HG02610 (cell line): ENCODE results near the gene MUC5B.
"Not testable (repeated sequence)": the region's sequence is repeated elsewhere in the genome, so short reads cannot be mapped to it uniquely, and the experiment has no call there.

Experiments
- ATAC-seq: cut with Tn5 transposase; IDR thresholded peaks from one replicate; pipeline ENCODE4 v1.9.1; 2021; ENCODE audit warnings: mild to moderate bottlenecking, moderate library complexity; ENCODE audit not compliant: unreplicated experiment

The MUC5B gene, protein sequence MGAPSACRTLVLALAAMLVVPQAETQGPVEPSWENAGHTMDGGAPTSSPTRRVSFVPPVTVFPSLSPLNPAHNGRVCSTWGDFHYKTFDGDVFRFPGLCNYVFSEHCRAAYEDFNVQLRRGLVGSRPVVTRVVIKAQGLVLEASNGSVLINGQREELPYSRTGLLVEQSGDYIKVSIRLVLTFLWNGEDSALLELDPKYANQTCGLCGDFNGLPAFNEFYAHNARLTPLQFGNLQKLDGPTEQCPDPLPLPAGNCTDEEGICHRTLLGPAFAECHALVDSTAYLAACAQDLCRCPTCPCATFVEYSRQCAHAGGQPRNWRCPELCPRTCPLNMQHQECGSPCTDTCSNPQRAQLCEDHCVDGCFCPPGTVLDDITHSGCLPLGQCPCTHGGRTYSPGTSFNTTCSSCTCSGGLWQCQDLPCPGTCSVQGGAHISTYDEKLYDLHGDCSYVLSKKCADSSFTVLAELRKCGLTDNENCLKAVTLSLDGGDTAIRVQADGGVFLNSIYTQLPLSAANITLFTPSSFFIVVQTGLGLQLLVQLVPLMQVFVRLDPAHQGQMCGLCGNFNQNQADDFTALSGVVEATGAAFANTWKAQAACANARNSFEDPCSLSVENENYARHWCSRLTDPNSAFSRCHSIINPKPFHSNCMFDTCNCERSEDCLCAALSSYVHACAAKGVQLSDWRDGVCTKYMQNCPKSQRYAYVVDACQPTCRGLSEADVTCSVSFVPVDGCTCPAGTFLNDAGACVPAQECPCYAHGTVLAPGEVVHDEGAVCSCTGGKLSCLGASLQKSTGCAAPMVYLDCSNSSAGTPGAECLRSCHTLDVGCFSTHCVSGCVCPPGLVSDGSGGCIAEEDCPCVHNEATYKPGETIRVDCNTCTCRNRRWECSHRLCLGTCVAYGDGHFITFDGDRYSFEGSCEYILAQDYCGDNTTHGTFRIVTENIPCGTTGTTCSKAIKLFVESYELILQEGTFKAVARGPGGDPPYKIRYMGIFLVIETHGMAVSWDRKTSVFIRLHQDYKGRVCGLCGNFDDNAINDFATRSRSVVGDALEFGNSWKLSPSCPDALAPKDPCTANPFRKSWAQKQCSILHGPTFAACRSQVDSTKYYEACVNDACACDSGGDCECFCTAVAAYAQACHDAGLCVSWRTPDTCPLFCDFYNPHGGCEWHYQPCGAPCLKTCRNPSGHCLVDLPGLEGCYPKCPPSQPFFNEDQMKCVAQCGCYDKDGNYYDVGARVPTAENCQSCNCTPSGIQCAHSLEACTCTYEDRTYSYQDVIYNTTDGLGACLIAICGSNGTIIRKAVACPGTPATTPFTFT (N-terminal part only)

GRCh38 chr11:1222491-1223345 is at the start of gene MUC5B:
TSS of gene MUC5B (plus strand) at chr11:1223066. CDS start at chr11:1223124, 58 bp downstream.
- no peak for ATAC-seq

DNA sequence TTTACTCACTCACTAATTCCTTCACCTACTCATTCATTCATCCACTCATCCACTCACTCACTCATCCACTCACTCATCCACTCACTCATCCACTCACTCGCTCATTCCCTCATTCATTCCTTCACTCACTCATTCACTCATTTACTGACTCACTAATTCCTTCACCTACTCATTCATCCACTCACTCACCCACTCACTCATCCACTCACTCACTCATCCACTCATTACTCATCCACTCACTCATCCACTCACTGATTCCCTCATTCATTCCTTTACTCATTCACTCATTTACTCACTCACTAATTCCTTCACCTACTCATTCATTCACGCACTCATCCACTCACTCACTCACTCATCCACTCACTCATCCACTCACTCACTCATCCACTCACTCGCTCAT is 49.5 kb upstream of the MUC5B start:
- not testable (repeated sequence) for ATAC-seq

GRCh38 chr11:1174441-1175370 is 48.2 kb upstream of the MUC5B start:
- ATAC-seq, result no peak

DNA sequence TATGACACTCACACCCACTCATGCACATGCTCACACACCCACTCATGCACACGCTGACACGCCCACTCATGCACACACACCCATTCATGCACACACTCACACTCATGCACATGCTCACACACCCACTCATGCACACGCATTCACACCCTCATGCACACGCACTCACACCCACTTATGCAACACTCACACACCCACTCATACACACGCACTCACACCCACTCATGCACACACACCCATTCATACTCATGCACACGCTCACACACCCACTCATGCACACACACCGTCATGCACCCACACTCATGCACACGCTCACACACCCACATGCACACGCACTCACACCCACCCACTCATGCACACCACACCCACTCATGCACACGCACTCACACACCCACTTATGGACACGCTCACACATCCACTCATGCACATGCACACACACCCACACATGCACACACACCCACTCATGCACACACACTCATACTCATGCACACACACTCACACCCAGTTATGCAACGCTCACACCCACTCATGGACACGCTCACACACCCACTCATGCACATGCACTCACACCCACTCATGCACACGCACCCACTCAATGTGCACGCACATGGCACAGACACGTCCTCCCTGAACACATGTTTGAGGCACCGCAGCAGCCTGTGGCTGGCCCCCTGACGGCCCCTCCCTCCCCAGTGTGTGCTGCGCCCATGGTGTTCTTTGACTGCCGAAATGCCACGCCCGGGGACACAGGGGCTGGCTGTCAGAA is 47.2 kb upstream of the MUC5B start:
- no peak for ATAC-seq

GRCh38 chr11:1176224-1177019 is 46.4 kb upstream of the MUC5B start:
- ATAC-seq, result no peak

- ATAC-seq, result no peak
These were observed 45.7 kb upstream of the MUC5B start for GRCh38 chr11:1177020-1177770.

GRCh38 chr11:1177771-1178090 is 45.1 kb upstream of the MUC5B start:
- ATAC-seq, result no peak

- no peak for ATAC-seq
These were observed 44.5 kb upstream of the MUC5B start for GRCh38 chr11:1178201-1178885.

DNA sequence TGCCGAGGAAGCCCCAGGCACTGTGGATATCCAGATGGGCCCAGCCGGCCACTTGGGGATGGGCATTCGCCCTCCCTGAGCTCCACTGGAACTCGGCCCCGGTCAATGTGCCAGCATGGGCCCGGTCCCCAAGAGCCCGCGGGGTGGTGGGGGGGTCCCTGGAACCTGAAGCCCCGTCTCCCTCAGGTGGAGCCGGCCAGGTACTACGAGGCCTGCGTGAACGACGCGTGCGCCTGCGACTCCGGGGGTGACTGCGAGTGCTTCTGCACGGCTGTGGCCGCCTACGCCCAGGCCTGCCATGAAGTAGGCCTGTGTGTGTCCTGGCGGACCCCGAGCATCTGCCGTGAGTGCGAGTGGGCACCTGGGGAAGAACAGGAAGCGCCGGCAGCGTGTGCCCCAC is 44.0 kb upstream of the MUC5B start:
- ATAC-seq, result no peak

DNA sequence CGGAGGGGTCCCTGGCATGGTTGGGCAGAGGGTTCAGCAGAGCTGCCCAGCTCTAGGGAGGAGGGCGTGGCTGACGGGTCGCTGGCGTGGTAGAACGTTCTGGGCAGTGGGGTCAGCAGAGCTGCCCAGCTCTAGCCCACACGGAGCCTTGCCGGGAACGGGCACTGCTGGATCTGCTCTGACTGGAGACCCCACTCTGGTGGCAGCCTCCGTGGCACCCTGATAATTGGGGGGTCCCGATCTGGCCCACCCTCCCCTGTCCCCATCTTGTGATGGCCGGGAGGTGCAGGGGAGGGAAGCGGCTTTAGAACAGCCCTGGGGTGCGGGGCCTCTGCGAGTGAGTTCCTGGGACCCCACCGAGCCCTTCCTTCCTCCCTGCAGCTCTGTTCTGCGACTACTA is 43.2 kb upstream of the MUC5B start:
- no peak for ATAC-seq

DNA sequence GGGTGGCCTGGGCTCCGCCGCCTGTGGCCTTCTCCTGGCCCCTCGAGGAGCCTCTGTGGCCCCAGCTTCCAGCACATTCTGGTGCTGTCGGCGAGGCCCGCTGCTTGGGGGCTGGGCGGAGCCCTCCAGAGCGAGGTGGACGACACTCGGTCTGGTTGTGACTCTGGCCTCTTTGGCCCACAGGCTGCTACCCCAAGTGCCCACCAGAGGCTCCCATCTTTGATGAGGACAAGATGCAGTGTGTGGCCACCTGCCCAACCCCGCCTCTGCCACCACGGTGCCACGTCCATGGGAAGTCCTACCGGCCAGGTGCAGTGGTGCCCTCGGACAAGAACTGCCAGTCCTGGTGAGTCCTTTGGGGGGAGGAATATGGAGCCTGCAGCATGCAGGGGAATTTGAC is 42.7 kb upstream of the MUC5B start:
- no peak for ATAC-seq

DNA sequence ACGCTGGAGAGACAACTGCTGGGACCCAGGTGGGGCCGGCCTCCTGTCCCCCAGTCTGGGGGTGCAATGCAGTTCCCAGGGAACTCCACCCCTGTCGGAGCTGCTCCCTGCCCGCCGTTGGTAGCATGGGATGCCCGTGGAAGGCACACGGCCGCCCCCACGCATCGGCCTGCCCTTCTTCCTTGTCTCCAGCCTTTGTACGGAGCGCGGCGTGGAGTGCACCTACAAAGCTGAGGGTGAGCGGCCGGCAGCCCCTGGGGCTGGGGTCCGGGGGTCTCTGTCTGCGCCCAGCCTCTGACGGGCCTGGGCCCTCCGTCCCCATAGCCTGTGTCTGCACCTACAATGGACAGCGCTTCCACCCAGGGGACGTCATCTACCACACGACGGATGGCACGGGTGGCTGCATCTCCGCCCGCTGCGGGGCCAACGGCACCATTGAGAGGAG is 41.9 kb upstream of the MUC5B start:
- ATAC-seq, result no peak

DNA sequence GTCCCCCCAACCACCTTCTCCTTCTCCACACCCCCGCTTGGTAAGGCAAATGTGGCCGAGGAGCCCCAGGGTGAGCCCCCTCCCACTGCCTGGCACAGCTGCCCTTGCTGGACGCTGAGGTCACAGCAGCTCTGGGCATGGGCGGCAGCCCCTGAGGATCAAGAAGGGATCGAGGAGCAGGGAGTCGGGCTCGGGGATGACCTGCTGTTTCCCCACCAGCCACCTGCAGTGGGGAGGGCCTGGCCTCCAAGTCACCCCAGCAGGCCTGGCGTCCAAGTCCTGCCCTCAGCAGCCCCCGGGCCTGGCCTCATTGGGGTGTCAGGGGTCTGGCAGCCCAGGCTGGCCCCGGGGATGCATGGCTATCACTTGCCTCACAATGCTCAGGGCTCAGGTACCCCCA is 41.4 kb upstream of the MUC5B start:
- no peak for ATAC-seq

- ATAC-seq, result no peak
These were observed 40.9 kb upstream of the MUC5B start for GRCh38 chr11:1181853-1182535.

DNA sequence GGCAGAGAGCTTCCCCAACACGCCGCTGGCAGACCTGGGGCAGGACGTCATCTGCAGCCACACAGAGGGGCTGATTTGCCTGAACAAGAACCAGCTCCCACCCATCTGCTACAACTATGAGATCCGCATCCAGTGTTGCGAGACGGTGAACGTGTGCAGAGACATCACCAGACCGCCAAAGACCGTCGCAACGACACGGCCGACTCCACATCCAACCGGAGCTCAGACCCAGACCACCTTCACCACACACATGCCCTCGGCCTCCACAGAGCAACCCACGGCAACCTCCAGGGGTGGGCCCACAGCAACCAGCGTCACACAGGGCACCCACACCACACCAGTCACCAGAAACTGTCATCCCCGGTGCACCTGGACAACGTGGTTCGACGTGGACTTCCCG is 38.7 kb upstream of the MUC5B start:
- not testable (repeated sequence) for ATAC-seq
